Neuronal stem cell (in vitro differentiated cells): Measurements from ENCODE around the gene DLAT.
"Not testable (repeated sequence)": the region's sequence is repeated elsewhere in the genome, so short reads cannot be mapped to it uniquely, and the experiment has no call there.

Source experiments
- DNase-seq: peaks from one replicate; pipeline ENCODE4 v3.0.0-alpha.2; 2013; ENCODE audit warnings: low spot score
- H2AFZ ChIP-seq: one replicate; pipeline ENCODE4 v1.6.1; 2013; ENCODE audit warnings: mild to moderate bottlenecking, low read length, inconsistent platforms
- H2AK5ac ChIP-seq: 2 replicates; pipeline ENCODE4 v1.6.1; 2013; ENCODE audit warnings: low read depth, mild to moderate bottlenecking, inconsistent platforms, low read length, moderate library complexity, mixed read lengths
- H2BK120ac ChIP-seq: 2 replicates; pipeline ENCODE4 v1.6.1; 2013; ENCODE audit warnings: low read depth, mild to moderate bottlenecking, inconsistent platforms, low read length, moderate library complexity, mixed read lengths
- H2BK12ac ChIP-seq: one replicate; pipeline ENCODE4 v1.6.1; 2013; ENCODE audit warnings: low read length, inconsistent platforms
- H2BK15ac ChIP-seq: 2 replicates; pipeline ENCODE4 v1.6.1; 2013; ENCODE audit warnings: mild to moderate bottlenecking, low read length, inconsistent platforms, mixed read lengths
- H2BK5ac ChIP-seq: one replicate; pipeline ENCODE4 v1.6.1; 2013; ENCODE audit warnings: inconsistent platforms, mild to moderate bottlenecking, low read length, moderate library complexity
- H3K14ac ChIP-seq: one replicate; pipeline ENCODE4 v1.6.1; 2013; ENCODE audit warnings: low read length, inconsistent platforms
- H3K18ac ChIP-seq: 2 replicates; pipeline ENCODE4 v1.6.1; 2013; ENCODE audit warnings: low read length, inconsistent platforms
- H3K23ac ChIP-seq: 2 replicates; pipeline ENCODE4 v1.6.1; 2013; ENCODE audit warnings: low read depth, mild to moderate bottlenecking, mixed read lengths, low read length, inconsistent platforms; ENCODE audit not compliant: poor library complexity
- H3K27ac ChIP-seq: replicated peaks from 3 replicates; pipeline ENCODE4 v1.5.1; 2013; ENCODE audit warnings: low read length, inconsistent platforms
- H3K27me3 ChIP-seq, 3 experiments: 2 replicates each; pipeline ENCODE4 v1.6.1; 2013; ENCODE audit warnings: low read length in 3 of 3, mild to moderate bottlenecking in 2 of 3, inconsistent platforms in 1 of 3, low read depth in 1 of 3, mixed read lengths in 1 of 3, moderate library complexity in 1 of 3; ENCODE audit not compliant: control insufficient read depth in 3 of 3, insufficient read depth in 3 of 3
- H3K36me3 ChIP-seq, 2 donors: replicated peaks in 1 of 2; 2 replicates each; pipeline ENCODE4 v1.6.1; 2013; ENCODE audit warnings: low read length in 2 of 2; ENCODE audit not compliant: control insufficient read depth in 2 of 2, insufficient read depth in 2 of 2
- H3K4ac ChIP-seq: 2 replicates; pipeline ENCODE4 v1.6.1; 2013; ENCODE audit warnings: inconsistent platforms, mild to moderate bottlenecking, low read length, moderate library complexity
- H3K4me1 ChIP-seq, 2 donors: 1 replicate in 1 of 2; 2 replicates in 1 of 2; pipeline ENCODE4 v1.6.1; 2013; ENCODE audit warnings: low read length in 2 of 2, low read depth in 1 of 2; ENCODE audit not compliant: control insufficient read depth in 2 of 2, insufficient read depth in 1 of 2
- H3K4me2 ChIP-seq: one replicate; pipeline ENCODE4 v1.6.1; 2013; ENCODE audit warnings: mild to moderate bottlenecking, low read length, inconsistent platforms; ENCODE audit not compliant: insufficient read depth, poor library complexity, severe bottlenecking
- H3K4me3 ChIP-seq, 2 donors: 2 replicates each; pipeline ENCODE4 v1.5.1; 2013; ENCODE audit warnings: low read length in 2 of 2, mild to moderate bottlenecking in 2 of 2, inconsistent platforms in 1 of 2, moderate library complexity in 1 of 2
- H3K79me1 ChIP-seq: one replicate; pipeline ENCODE4 v1.6.1; 2013; ENCODE audit warnings: low read depth, mild to moderate bottlenecking, inconsistent platforms, low read length, moderate library complexity
- H3K9ac ChIP-seq: one replicate; pipeline ENCODE4 v1.6.1; 2013; ENCODE audit warnings: mild to moderate bottlenecking, low read depth, low read length, inconsistent platforms; ENCODE audit not compliant: poor library complexity
- H3K9me3 ChIP-seq, 2 donors: replicated peaks in 1 of 2; 2 replicates each; pipeline versions ENCODE3 to v1.6.1; 2013; ENCODE audit warnings: low read length in 2 of 2, mild to moderate bottlenecking in 2 of 2, inconsistent platforms in 1 of 2, low read depth in 1 of 2, mixed read lengths in 1 of 2, moderate library complexity in 1 of 2; ENCODE audit not compliant: control insufficient read depth in 2 of 2, insufficient read depth in 1 of 2
- H4K8ac ChIP-seq: one replicate; pipeline ENCODE4 v1.6.1; 2013; ENCODE audit warnings: low read depth, mild to moderate bottlenecking, inconsistent platforms, low read length, moderate library complexity
- H4K91ac ChIP-seq: one replicate; pipeline ENCODE4 v1.6.1; 2013; ENCODE audit warnings: low read length, low read depth, mild to moderate bottlenecking, inconsistent platforms; ENCODE audit not compliant: poor library complexity
- WGBS, 2 donors: extraction: QIAGEN DNeasy Blood & Tissue Kit; methylation state at CpG; one replicate each; pipeline ENCODE4 v1.1.7; 2013; ENCODE audit warnings: missing lambda C conversion rate in 2 of 2, mixed read lengths in 1 of 2; ENCODE audit not compliant: insufficient read length in 2 of 2, insufficient replicate concordance in 1 of 2; ENCODE audit errors: extremely low coverage in 2 of 2; 5-methylcytosine and 5-hydroxymethylcytosine counted together

DLAT gene

GRCh38 chr11:112048256-112048655 is 23.0 kb downstream of the DLAT start:
- H3K27ac ChIP-seq, H3K4me2 ChIP-seq, H4K91ac ChIP-seq, H3K9ac ChIP-seq, H2BK5ac ChIP-seq, H3K27me3 ChIP-seq, H3K4me1 ChIP-seq, H3K18ac ChIP-seq, H2AK5ac ChIP-seq, H2AFZ ChIP-seq, H3K4me3 ChIP-seq, H3K14ac ChIP-seq, H2BK12ac ChIP-seq, H4K8ac ChIP-seq, H2BK120ac ChIP-seq, DNase-seq, H3K4ac ChIP-seq, H3K23ac ChIP-seq, H2BK15ac ChIP-seq, H3K79me1 ChIP-seq: not testable (repeated sequence)
- peaks cover 0 to 11% of the 10 kb centered on the region in 2 donors for H3K9me3 ChIP-seq
- peaks cover 13 to 94% of the 10 kb centered on the region in 2 donors for H3K36me3 ChIP-seq
- no CpG with 5 or more reads among the region's 3 CpGs for WGBS, 2 donors

GRCh38 chr11:112049777-112050176 is 24.6 kb downstream of the DLAT start:
- Histone ChIP-seq H4K8ac (no peak overlapping the region), H3K27ac (no peak overlapping the region), H4K91ac (no peak overlapping the region), H3K14ac (no peak overlapping the region), H2BK5ac (no peak overlapping the region), H3K4ac (no peak overlapping the region), H3K4me2 (no peak overlapping the region), H3K36me3 (peaks cover 18 to 94% of the 10 kb centered on the region in 2 donors), H2BK120ac (no peak overlapping the region), H3K4me3 (no peak overlapping the region), H3K27me3 (no peaks in the 10 kb centered on the region), H2BK15ac (no peak overlapping the region), H2BK12ac (no peak overlapping the region), H2AK5ac (no peak overlapping the region), H3K18ac (no peak overlapping the region), H3K9ac (no peak overlapping the region), H2AFZ (no peak overlapping the region), H3K4me1 (no peaks in the 10 kb centered on the region), H3K79me1 (no peaks in the 10 kb centered on the region), H3K9me3 (peaks cover 0 to 11% of the 10 kb centered on the region in 2 donors), H3K23ac (no peak overlapping the region)
- no CpG with 5 or more reads among the region's 2 CpGs for WGBS, 2 donors
- DNase-seq, result no peak

GRCh38 chr11:112050721-112051120 is 25.5 kb downstream of the DLAT start:
- no peak overlapping the region for H3K4me2 ChIP-seq
- H4K8ac ChIP-seq, result no peak overlapping the region
- no CpG with 5 or more reads among the region's 3 CpGs for WGBS, 2 donors
- peaks cover 0 to 11% of the 10 kb centered on the region in 2 donors for H3K9me3 ChIP-seq
- H2BK120ac ChIP-seq, result no peak overlapping the region
- no peak overlapping the region for H3K9ac ChIP-seq
- no peaks in the 10 kb centered on the region for H3K4me1 ChIP-seq
- no peak overlapping the region for H4K91ac ChIP-seq
- no peak overlapping the region for H3K4ac ChIP-seq
- no peak overlapping the region for H3K4me3 ChIP-seq
- no peak overlapping the region for H2BK5ac ChIP-seq
- H3K14ac ChIP-seq, result no peak overlapping the region
- H2AFZ ChIP-seq, result no peak overlapping the region
- no peak overlapping the region for H2BK12ac ChIP-seq
- DNase-seq, result no peak
- peaks cover 14 to 91% of the 10 kb centered on the region in 2 donors for H3K36me3 ChIP-seq
- no peak overlapping the region for H2BK15ac ChIP-seq
- H3K23ac ChIP-seq, result no peak overlapping the region
- no peaks in the 10 kb centered on the region for H3K79me1 ChIP-seq
- H3K18ac ChIP-seq, result no peak overlapping the region
- H2AK5ac ChIP-seq, result no peak overlapping the region
- H3K27me3 ChIP-seq, result no peaks in the 10 kb centered on the region
- no peak overlapping the region for H3K27ac ChIP-seq

GRCh38 chr11:112051768-112052167 is 26.6 kb downstream of the DLAT start:
- Histone ChIP-seq H3K27me3 (no peaks in the 10 kb centered on the region), H3K4me2 (no peak overlapping the region), H3K23ac (no peak overlapping the region), H2BK15ac (no peak overlapping the region), H3K4me3 (no peak overlapping the region), H4K91ac (no peak overlapping the region), H3K9ac (no peak overlapping the region), H3K79me1 (no peaks in the 10 kb centered on the region), H2BK12ac (no peak overlapping the region), H2AFZ (no peak overlapping the region), H4K8ac (no peak overlapping the region), H2BK5ac (no peak overlapping the region), H3K4ac (no peak overlapping the region), H2BK120ac (no peak overlapping the region), H3K14ac (no peak overlapping the region), H2AK5ac (no peak overlapping the region), H3K36me3 (peaks cover 14 to 91% of the 10 kb centered on the region in 2 donors), H3K9me3 (peaks cover 0 to 7% of the 10 kb centered on the region in 2 donors), H3K27ac (no peak overlapping the region), H3K18ac (no peak overlapping the region), H3K4me1 (no peaks in the 10 kb centered on the region)
- DNase-seq, result no peak
- no CpG with 5 or more reads among the region's 3 CpGs for WGBS, 2 donors
